Fibroblast of gingiva (primary cell): ENCODE results near the gene COG4.

ENCODE experiments used
- DNase-seq: peaks from one replicate; pipeline ENCODE4 v3.0.0-alpha.2; 2011; ENCODE audit warnings: low read depth

COG4 gene

GRCh38 chr16:70527315-70527996, 4.1 kb upstream of the COG4 start:
- no peak for DNase-seq

GRCh38 chr16:70526403-70526802, 3.0 kb upstream of the COG4 start:
- DNase-seq = peak; percentile 38

GRCh38 chr16:70524399-70524825, 1.1 kb upstream of the COG4 start:
- DNase-seq = peak; percentile 59

GRCh38 chr16:70523743-70524398, 517 bp upstream of the COG4 start, which contains the start of gene SF3B3:
Gene SF3B3 (plus strand): TSS chr16:70523816. CDS start chr16:70526657, 2,841 bp downstream.
- DNase-seq = peak; percentile 64

- DNase-seq = no peak
These were observed 908 bp downstream of the COG4 start for GRCh38 chr16:70522216-70523075.

GRCh38 chr16:70520612-70521297, 2.6 kb downstream of the COG4 start:
- peak; percentile 42 for DNase-seq

GRCh38 chr16:70512456-70512855, 10.9 kb downstream of the COG4 start:
- peak; percentile 12 for DNase-seq

- no peak for DNase-seq
These were observed 11.5 kb downstream of the COG4 start for GRCh38 chr16:70511833-70512232.

GRCh38 chr16:70510216-70510615, 13.1 kb downstream of the COG4 start:
- DNase-seq = no peak

- DNase-seq = no peak
These were observed 14.6 kb downstream of the COG4 start for GRCh38 chr16:70508752-70509151.

GRCh38 chr16:70496513-70496912, 26.8 kb downstream of the COG4 start:
- DNase-seq = no peak

- DNase-seq = no peak
These were observed 27.8 kb downstream of the COG4 start for GRCh38 chr16:70495425-70496182.

GRCh38 chr16:70494777-70495176, 28.6 kb downstream of the COG4 start:
- no peak for DNase-seq

- no peak for DNase-seq
These were observed 29.1 kb downstream of the COG4 start for GRCh38 chr16:70494202-70494770.

- DNase-seq = no peak
These were observed 29.6 kb downstream of the COG4 start for GRCh38 chr16:70493802-70494201.

- no peak for DNase-seq
These were observed 33.1 kb downstream of the COG4 start for GRCh38 chr16:70490261-70490660.

GRCh38 chr16:70484867-70485266, 38.5 kb downstream of the COG4 start:
- DNase-seq = no peak

GRCh38 chr16:70483426-70483825, 39.9 kb downstream of the COG4 start:
- no peak for DNase-seq

- DNase-seq = no peak
These were observed 40.7 kb downstream of the COG4 start for GRCh38 chr16:70482624-70483023.

GRCh38 chr16:70481929-70482536, 41.3 kb downstream of the COG4 start:
- DNase-seq = peak; percentile 70
